K562 (cell line): ENCODE measurements around the gene CAPRIN2. TPM values are rescaled to one million over a fixed set of nuclear protein-coding genes. Genes with fewer than 3 reads are reported as not detected.

ENCODE experiments used
- CTCF ChIP-seq, 3 experiments: IDR thresholded peaks in 2 of 3; conservative IDR thresholded peaks in 1 of 3; 2 replicates each; pipeline ENCODE4 v1.5.1; 2011 to 2012; ENCODE audit warnings: low read length in 3 of 3, mild to moderate bottlenecking in 3 of 3, control low read depth in 2 of 3, improper control_type of control experiment in 1 of 3, inconsistent platforms in 1 of 3, low read depth in 1 of 3, mixed read lengths in 1 of 3, moderate library complexity in 1 of 3; ENCODE audit not compliant: insufficient read depth in 2 of 3
- HLTF ChIP-seq: fragments of 450-650 bp; IDR thresholded peaks from 2 replicates; pipeline ENCODE4 v1.6.1; 2016
- HNRNPUL1 ChIP-seq: fragments of 200-400 bp; formaldehyde crosslinking; IDR thresholded peaks from 2 replicates; pipeline ENCODE4 v1.6.1; 2017; ENCODE audit warnings: low read length
- MCM5 ChIP-seq: fragments of 450-650 bp; IDR thresholded peaks from 2 replicates; pipeline ENCODE4 v1.6.1; 2016; ENCODE audit warnings: low read depth
- MXD1 ChIP-seq: fragments of 250-450 bp; sonication (Bioruptor Pico); IDR thresholded peaks from 2 replicates; pipeline ENCODE4 v1.8.0; 2021; ENCODE audit warnings: borderline replicate concordance, mild to moderate bottlenecking, moderate library complexity; ENCODE audit not compliant: poor library complexity, severe bottlenecking
- NFE2L1 ChIP-seq: fragments of 450-650 bp; IDR thresholded peaks from 2 replicates; pipeline ENCODE4 v1.6.1; 2016; ENCODE audit warnings: missing genetic modification characterization, low read depth, mild to moderate bottlenecking, missing compliant biosample characterization, moderate library complexity, borderline replicate concordance
- PRPF4 ChIP-seq: fragments of 200-400 bp; formaldehyde crosslinking; IDR thresholded peaks from one replicate; pipeline ENCODE4 v1.6.1; 2017; ENCODE audit warnings: low read length, low read depth, mild to moderate bottlenecking; ENCODE audit not compliant: insufficient read depth, poor library complexity, severe bottlenecking
- TAF9B ChIP-seq: fragments of 450-650 bp; IDR thresholded peaks from 2 replicates; pipeline ENCODE4 v1.6.1; 2018; ENCODE audit warnings: mild to moderate bottlenecking; ENCODE audit not compliant: partially characterized antibody
- TBP ChIP-seq: optimal IDR thresholded peaks from 2 replicates; pipeline ENCODE3; 2011; ENCODE audit warnings: low read depth, low read length, improper control_type of control experiment
- ZBTB49 ChIP-seq: sonication (generic); formaldehyde crosslinking; IDR thresholded peaks from 2 replicates; pipeline ENCODE4 v1.8.0; 2022; ENCODE audit warnings: missing genetic modification reagents, mild to moderate bottlenecking, borderline replicate concordance
- ZNF511 ChIP-seq: sonication (generic); formaldehyde crosslinking; IDR thresholded peaks from 2 replicates; pipeline ENCODE4 v1.8.0; 2022; ENCODE audit warnings: mild to moderate bottlenecking, missing genetic modification reagents
- polyA plus RNA-seq, 8 experiments: library from polyadenylated mRNA; depleted of rRNA in 4 of 8; stranded (reverse) in 5 of 8; unstranded in 3 of 8; fragments of >200 nt; fragmentation: Nextera tagmentation in 2 of 8; fragmentation: Illumina TruSeq in 1 of 8; extraction: Ambion mirVana in 2 of 8; extraction: Trizol in 1 of 8; gene quantifications; 2 replicates each; pipeline versions ENCODE4 v1.2.1 to v1.2.3, GENCODE V29; 2011 to 2014; ENCODE audit warnings: inconsistent platforms in 1 of 8, missing spikeins in 1 of 8
- total RNA-seq, 7 experiments: library from RNA; depleted of rRNA in 6 of 7; stranded (reverse); fragments of >200 nt in 6 of 7; fragmentation: Illumina TruSeq in 2 of 7; extraction: Trizol in 2 of 7; gene quantifications; 2 replicates each; pipeline versions ENCODE4 v1.2.1 to v1.2.3, GENCODE V29; 2011 to 2021; ENCODE audit warnings: low replicate concordance in 1 of 7

CAPRIN2 gene
- total and polyA plus RNA-seq, 9 of the 15 experiments (the other 6 are each of a cell fraction or from before 2014, with no cell fraction given): 2.3 to 14.5 (median 8.9) TPM

GRCh38 chr12:30753233-30753632 lies 1.5 kb downstream of the CAPRIN2 start (continued):
- no peak for TF ChIP-seq PRPF4
- peak; percentile 15 for TF ChIP-seq TBP
- no peak for TF ChIP-seq ZNF511 (CRISPR knock-in tag)
- TF ChIP-seq MCM5: no peak
- TF ChIP-seq TAF9B: no peak
- no peak for TF ChIP-seq HNRNPUL1
- no peak for TF ChIP-seq NFE2L1
- peak; percentile 44 to 67 (median 54); a peak in 5 of 6 replicates for TF ChIP-seq CTCF (IDR thresholded peaks at IDR 0.05 in 2 of 3, conservative IDR thresholded peaks at IDR 0.05 in 1 of 3; ENCODE audit: insufficient read depth in 2 of 3, low read depth in 1 of 3, low read length in 3 of 3)
- TF ChIP-seq MXD1 (CRISPR knock-in tag): no peak
- no peak for TF ChIP-seq HLTF
- TF ChIP-seq ZBTB49 (CRISPR knock-in tag): no peak
